NCI-H774 (cell line): ENCODE data around the gene TRPM2.

Source experiments
- DNase-seq: peaks from one replicate; lab custom pipeline; 2025; lab: John Stamatoyannopoulos, UW

TRPM2 gene

DNA sequence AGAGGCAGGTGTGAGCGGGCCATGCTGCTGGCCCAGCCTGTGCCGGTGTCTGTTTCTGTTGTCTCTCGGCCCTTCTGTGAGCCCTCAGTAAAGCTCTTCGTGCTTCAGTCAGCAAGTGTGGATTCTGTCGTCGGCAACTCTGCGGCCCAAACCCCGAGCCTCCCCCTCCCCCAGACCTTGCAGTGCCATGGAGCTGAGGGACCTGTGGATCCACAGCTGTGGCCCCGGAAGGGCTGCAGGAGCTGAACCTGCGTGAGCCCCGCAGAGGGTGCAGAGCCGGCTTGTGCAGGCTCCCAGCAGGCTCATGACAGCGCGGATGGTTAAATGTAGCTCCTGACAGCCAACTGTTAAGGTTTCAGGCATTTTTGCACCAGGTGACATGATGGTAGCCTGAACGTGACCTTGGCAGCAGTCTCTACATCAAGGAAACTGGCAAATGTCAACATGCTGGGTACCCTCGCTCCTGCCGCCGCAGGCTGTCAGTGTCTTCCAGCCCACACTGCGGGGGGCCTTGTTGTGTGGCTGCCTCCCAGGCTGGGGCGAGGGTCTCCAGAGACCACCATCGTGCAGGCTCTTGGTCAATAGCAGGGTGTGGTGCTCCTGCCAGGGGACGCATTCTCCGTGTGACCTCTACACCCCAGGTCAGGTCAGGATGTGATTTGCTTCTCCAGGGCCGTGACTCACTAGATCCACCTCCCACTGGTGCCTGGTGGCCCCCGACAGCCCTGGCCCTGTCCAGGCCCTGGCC is 108.8 kb downstream of the TRPM2 start:
- DNase-seq, result no peak

GRCh38 chr21:44462834-44463200 is 109.4 kb downstream of the TRPM2 start:
- DNase-seq, result no peak

- DNase-seq, result no peak
These were observed 110.3 kb downstream of the TRPM2 start for GRCh38 chr21:44463724-44464123.

GRCh38 chr21:44464351-44464750 is 110.9 kb downstream of the TRPM2 start:
- no peak for DNase-seq

DNA sequence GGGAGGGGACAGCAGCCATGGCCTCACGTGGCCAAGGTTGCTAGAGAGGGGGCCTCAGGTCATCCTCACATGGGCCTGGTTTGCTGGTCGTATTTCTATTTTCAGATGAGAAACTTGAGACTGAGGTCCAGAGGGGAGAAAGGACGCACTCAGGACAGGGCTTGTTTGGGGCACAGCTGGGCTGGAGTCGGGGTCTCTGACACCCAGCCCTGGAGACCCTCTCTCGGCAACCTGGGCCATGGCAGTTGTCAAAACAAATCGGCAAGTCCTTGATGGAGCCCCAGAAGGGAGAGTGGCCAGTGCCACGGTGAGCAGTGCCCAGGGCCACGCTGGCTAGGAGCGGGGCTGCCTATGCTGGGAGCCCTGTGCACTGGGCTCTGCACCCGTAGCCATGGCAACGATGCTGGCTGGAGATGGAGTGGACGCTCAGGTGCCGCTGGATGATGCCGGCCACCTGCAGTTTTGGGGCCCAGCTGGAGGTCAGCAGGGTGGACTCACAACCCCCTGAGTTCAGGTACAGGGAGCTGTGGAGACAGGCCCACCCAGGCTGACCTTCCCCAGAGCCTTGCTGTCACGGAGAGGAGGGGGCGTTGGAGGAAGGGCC is 113.0 kb downstream of the TRPM2 start:
- no peak for DNase-seq

DNA sequence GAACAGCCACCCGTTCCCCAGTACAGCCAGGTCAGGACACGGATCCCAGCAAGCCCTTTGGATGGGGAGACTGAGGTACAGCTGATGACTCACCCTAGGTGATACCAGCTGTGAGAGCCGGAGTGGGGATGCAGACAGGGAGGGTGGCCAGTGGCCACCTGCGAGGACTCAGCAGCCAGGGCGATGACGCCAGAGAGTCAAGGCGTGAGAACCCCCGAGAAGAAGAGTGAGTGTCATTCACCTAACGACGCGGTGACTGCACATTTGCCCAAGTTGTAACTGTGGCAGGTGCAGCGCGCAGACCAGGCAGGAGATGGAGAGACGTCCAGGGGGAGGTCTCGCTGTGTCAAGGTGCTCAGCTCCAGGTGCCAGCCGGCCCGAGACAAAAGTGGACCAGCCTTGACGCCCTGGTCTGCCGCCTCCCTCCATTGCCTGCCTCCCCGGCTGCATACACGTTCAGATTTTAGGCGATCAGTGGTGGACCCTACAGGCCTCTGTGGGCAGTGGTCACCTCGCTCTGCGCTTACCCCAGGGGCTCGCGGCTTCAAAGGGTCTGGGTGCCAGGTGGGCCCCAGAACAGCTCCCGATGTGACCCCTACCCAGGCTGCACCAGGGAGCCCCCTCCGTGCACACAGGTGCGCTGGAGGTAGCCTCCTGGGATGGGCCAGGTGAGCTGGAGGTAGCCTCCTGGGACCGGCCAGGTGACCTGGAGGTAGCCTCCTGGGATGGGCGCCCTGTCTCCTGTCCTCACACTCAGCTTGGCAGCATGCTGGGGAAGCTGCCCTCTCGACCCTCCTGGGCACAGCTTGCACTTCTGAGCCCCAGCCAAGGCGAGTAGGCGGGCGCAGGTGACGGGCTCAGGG is 113.8 kb downstream of the TRPM2 start:
- no peak for DNase-seq

GRCh38 chr21:44467859-44468195 is 114.4 kb downstream of the TRPM2 start:
- no peak for DNase-seq

DNA sequence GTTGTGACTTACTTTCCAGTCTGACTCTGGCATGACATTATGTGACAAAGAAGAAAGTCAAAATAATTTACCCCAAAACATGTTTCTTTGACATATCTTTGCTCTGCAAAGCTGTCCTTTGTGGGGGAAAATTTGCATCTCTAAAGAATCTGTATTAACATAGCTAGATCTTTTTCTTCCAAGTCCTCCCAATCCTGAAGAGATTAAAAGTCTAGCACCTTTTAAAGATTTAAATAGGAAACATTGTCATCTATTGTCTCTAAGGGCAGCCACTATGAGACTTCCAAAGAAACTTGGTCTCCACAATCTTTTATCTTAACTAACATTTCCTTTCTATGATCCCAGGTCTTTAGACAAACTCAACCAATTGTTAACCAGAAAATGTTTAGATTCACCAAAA is 117.9 kb downstream of the TRPM2 start:
- no peak for DNase-seq

DNA sequence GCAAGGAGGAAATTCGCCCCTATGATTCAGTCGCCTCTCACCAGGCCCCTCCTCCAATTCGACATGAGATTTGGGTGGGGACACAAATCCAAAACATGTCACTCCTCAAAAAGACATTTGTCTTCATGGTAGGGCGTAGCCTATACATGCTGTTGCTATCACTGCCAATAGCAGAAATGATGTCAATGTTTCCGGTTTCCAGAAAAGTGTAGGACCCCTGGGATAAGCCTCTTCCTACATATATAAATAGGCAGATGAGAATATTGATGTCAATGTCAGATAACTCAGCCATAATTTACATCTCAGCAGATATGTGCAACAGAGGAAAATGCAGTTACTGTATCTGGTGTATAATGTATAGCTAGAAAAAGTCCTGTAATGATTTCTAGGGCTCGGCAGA is 118.6 kb downstream of the TRPM2 start:
- DNase-seq, result no peak

DNA sequence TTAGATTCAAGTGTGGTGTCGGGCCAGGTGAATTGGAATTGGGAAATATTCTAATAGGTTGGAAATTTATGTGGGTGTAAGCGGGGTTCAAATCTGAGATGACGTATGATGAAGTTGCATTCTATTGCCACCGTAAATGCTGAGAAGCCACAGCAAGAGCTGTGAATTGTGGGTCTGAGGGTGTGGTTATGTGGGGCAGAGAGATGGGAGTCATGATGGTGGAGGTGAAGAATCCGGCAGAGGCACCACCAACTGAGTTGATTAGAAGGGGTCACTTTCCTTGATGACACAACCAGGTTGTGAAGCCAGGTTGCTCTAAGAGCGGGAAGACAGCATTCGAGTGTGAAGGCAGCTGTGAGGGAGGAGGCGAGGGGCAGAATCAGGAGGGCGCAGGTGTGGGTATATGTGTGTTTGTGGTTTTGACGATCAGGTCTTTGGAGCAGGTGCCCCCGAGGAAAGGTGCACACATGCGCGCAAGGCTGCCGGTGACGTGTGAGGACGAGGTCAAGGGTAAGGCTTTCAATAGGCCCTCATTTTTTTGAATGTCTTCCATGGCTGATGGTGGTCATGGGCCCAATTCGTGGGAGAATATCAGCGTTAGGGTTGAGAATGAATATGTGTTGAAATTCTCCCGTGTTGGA is 120.6 kb downstream of the TRPM2 start:
- no peak for DNase-seq

- no peak for DNase-seq
These were observed 121.9 kb downstream of the TRPM2 start for GRCh38 chr21:44475266-44475845.

DNA sequence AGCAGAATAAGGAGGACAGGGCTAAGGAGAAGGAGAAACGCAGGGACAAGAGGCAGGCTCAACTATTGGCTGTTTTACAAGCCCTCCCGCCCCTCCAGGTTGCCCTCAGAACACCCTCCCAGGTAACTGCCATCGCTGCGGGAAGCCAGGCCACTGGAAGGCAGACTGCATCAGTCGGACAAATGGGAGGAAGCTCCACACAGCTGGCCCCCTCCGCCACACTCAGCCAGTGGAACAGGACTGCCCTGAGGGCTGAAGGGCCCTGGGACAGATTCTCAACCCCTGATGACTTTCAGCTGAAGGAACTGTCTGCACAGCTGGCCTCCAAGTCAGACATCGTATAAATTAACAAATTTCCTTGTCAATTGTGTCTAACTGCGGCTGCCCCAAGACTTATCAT is 123.7 kb downstream of the TRPM2 start:
- DNase-seq, result no peak

- DNase-seq, result no peak
These were observed 124.3 kb downstream of the TRPM2 start for GRCh38 chr21:44477712-44478111.

- no peak for DNase-seq
These were observed 124.8 kb downstream of the TRPM2 start for GRCh38 chr21:44478124-44478800.

DNA sequence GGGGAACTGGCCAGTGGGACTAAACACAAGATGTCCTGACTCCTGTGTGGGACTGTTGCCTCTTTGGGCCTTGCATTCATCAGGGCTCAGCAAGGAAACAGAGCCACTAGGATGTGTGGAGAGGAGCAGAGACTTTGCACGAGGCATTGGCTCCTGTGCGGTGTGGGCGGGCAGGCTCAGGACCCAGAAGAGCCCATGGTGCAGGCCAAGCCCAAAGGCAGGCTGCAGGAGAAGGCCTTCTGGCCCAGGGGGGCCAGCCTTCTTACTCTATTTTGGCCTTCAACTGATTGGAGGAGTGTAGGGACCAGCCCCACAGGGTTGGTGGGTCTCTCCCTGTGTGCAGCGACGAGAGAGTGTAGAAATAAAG is 125.4 kb downstream of the TRPM2 start:
- no peak for DNase-seq

- DNase-seq, result peak; percentile 2
These were observed 126.3 kb downstream of the TRPM2 start for GRCh38 chr21:44479556-44480199.

DNA sequence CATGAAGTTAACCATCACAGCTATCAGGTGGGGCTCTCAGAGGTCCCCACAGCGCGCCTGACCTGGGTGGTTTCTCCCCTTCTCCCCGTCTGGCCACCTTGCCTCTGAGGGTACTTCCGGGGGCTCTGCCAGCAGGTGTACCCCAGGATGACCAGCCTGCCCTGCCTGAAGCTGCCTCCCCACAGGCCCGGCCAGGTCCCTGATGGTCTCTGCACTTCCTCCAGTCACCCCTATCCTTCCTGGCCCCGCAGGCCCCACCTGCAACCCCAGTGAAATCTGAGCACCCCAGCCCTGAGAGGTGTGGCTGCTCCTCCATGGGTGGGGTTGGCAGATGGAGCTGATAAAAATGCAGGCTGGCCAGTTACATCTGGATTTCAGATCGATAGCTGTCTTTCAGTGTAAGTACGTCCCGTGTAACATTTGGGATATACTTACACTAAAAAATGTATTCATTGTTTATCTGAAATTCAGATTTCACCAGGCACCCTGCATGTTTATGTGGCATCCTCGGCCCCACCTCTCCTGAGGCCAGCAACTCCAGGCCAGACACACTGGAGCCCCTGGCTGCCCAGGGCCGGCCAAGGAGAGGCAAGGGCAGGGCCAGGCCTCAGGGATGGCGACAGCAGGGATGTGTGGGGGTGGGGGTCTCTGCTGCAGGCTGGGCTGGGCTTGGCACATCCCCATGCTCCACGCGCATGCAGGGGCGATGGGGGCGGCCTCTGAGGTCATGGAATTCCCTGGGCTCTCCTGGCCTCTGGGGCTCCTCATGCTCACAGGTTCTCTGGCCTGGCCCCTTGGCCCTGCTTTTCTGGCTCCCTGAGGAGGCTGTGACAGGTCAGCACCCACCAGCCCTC is 127.0 kb downstream of the TRPM2 start:
- DNase-seq, result no peak

GRCh38 chr21:44482581-44483287 is 129.3 kb downstream of the TRPM2 start:
- no peak for DNase-seq
